HG03354 (cell line): Measurements from ENCODE around the gene RFX2.
"Not testable (repeated sequence)": the region's sequence is repeated elsewhere in the genome, so short reads cannot be mapped to it uniquely, and the experiment has no call there.

Experiments
- ATAC-seq: cut with Tn5 transposase; IDR thresholded peaks from one replicate; pipeline ENCODE4 v1.9.1; 2021; ENCODE audit warnings: mild to moderate bottlenecking; ENCODE audit not compliant: unreplicated experiment, poor library complexity, severe bottlenecking

The RFX2 gene

GRCh38 chr19:6106643-6107294, 3.5 kb downstream of the RFX2 start:
- not testable (repeated sequence) for ATAC-seq

GRCh38 chr19:6105444-6105843, 4.9 kb downstream of the RFX2 start:
- no peak for ATAC-seq

GRCh38 chr19:6103894-6104293, 6.4 kb downstream of the RFX2 start:
- ATAC-seq = no peak

- no peak for ATAC-seq
Observed at GRCh38 chr19:6103217-6103644, 7.1 kb downstream of the RFX2 start.

- ATAC-seq = no peak
Observed at GRCh38 chr19:6101991-6102390, 8.3 kb downstream of the RFX2 start.

GRCh38 chr19:6101291-6101825, 8.9 kb downstream of the RFX2 start:
- no peak for ATAC-seq

- no peak for ATAC-seq
Observed at GRCh38 chr19:6100284-6100915, 9.9 kb downstream of the RFX2 start.

- no peak for ATAC-seq
Observed at GRCh38 chr19:6099599-6099998, 10.7 kb downstream of the RFX2 start.

GRCh38 chr19:6099033-6099432, 11.3 kb downstream of the RFX2 start:
- no peak for ATAC-seq

- ATAC-seq = no peak
Observed at GRCh38 chr19:6098574-6098973, 11.7 kb downstream of the RFX2 start.

GRCh38 chr19:6097911-6098310, 12.4 kb downstream of the RFX2 start:
- ATAC-seq = no peak

GRCh38 chr19:6095760-6096159, 14.5 kb downstream of the RFX2 start:
- no peak for ATAC-seq

GRCh38 chr19:6092329-6093286, 17.7 kb downstream of the RFX2 start:
- no peak for ATAC-seq

- no peak for ATAC-seq
Observed at GRCh38 chr19:6091771-6092291, 18.5 kb downstream of the RFX2 start.

- ATAC-seq = no peak
Observed at GRCh38 chr19:6090634-6091033, 19.7 kb downstream of the RFX2 start.

GRCh38 chr19:6088602-6089049, 21.7 kb downstream of the RFX2 start:
- ATAC-seq = no peak

- ATAC-seq = peak; percentile 75
Observed at GRCh38 chr19:6087074-6087571, 23.2 kb downstream of the RFX2 start.

- ATAC-seq = no peak
Observed at GRCh38 chr19:6086068-6086788, 24.1 kb downstream of the RFX2 start.

- ATAC-seq = no peak
Observed at GRCh38 chr19:6084821-6085220, 25.5 kb downstream of the RFX2 start.
